Limb (tissue), 2 donors: Measurements from ENCODE around the gene SIGLEC1.
A peak's percentile ranks its signal among the peaks of the same experiment; 100 is the strongest.

ENCODE experiments used
- DNase-seq, 2 donors: peaks; one replicate each; pipeline ENCODE4 v3.0.0-alpha.2; 2016; ENCODE audit errors: extremely low spot score in 2 of 2

Gene SIGLEC1

DNA sequence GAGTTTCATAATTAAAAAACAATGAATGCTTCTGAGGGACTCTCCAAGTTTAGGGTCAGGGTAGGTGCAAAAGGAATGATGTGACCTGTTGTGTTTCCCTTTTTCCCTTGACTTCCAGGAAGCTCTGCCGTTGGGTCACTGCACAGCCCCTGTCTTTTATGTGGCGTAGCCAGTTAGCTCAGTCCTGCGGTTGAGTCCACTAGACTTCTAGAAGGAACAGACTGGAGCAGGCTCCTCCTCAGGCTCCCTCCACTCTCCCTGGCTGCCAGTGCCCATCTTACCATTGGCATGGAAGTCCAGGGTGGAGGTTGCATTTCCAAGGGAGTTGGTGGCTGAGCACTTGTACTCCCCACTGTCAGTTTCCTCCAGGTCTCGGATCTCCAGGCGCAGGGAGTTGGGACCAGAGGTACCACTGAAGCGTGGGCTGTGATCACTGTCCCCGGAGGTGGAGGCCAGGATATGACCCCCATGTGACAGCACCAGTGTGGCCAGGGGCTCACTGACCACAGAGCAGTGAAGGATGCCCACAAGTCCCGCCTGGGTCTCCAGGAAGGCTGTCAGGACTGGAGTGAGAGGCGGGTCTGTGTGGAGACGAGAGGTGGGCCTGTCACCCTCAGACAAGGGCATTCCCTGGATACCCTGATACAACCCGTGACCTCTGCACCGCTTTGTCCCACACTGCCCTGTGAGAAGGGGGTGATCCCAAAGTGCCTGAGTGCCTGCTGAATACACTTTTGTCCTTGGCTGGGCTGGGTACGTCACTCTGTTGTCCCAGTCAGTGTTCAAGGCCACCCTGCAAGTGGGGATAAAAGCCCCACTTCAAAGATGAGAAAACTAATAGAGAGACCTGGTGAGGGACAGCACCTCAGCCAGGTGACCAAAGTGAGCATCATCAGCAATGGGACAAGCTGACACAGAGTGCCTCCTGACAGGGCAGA, 11.1 kb downstream of the SIGLEC1 start:
- DNase-seq, result no peak

DNA sequence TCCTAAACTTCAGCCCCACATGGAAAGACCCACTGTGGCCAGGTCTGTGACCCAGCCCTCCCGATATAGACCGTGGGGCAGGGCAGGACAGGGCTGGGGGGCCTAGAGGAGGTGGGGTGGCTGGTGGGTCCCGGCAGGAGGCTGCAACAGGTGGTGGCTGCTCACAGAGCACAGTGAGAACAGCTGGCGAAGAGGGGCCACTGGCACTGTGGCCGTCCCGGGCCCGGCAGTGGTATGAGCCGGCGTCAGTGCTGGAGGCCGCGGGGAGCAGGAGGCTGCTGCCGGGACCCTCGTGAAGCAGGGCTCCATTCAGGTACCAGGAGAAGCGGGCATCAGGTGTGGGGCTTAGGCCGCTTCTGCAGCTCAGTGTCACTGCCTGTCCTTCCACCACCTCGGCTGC, 13.4 kb downstream of the SIGLEC1 start:
- no peak for DNase-seq

DNA sequence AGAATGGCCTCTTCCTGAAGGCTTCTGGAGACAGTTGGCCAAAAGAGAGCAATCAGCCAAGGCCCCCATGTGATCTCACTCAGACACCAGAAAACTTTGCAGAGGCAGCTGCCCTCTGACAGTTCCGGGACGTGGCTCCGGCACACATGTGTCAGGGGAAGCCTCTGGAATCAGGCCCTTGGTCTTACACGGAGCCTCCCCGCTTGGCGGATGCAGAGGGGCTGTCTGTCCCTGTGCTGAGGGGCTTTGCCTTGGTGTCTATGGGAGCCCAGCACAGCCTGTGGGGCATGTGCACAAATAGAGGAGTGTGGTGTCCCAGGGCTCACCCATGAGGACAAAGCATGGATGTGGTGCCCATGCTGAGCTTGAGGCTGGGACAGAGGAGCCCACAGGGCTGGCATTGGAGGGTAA, 13.8 kb downstream of the SIGLEC1 start:
- DNase-seq, result peak in 1 of 2 donors; percentile 22

DNA sequence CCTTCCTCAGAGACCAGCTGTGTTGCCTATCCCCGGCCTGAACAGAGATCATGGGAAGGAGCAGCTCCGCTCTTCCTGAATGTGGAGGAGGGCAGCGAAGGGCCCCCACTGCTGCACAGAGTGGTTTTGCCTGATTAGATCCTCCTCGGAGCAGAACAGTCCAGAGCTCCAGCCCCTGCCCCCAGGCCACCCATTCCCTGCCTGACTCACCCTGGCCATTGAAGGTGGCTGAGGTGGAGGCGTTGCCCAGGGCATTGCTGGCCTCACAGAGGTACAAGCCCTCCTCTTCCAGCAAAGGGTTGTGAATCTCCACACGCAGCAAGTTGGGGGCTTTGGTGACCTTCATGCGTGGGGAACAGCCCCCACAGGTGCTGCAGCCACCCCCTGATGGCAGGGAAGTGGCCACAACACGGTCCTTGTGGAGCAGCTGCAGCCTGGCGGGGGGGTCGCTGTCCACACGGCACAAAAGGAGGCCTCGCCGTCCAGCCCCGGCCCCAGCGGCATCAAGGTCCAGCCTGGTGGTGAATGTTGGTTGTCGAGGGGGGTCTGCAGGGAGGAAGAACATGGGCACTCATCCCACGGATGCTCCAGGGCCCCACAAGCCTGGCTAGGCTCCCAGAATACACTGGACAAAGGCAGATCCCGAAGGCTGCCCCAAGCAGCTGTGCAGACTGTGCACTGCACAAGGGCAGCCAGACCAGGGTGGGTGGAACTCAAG, 14.7 kb downstream of the SIGLEC1 start:
- peak in 1 of 2 donors; percentile 16 for DNase-seq

DNA sequence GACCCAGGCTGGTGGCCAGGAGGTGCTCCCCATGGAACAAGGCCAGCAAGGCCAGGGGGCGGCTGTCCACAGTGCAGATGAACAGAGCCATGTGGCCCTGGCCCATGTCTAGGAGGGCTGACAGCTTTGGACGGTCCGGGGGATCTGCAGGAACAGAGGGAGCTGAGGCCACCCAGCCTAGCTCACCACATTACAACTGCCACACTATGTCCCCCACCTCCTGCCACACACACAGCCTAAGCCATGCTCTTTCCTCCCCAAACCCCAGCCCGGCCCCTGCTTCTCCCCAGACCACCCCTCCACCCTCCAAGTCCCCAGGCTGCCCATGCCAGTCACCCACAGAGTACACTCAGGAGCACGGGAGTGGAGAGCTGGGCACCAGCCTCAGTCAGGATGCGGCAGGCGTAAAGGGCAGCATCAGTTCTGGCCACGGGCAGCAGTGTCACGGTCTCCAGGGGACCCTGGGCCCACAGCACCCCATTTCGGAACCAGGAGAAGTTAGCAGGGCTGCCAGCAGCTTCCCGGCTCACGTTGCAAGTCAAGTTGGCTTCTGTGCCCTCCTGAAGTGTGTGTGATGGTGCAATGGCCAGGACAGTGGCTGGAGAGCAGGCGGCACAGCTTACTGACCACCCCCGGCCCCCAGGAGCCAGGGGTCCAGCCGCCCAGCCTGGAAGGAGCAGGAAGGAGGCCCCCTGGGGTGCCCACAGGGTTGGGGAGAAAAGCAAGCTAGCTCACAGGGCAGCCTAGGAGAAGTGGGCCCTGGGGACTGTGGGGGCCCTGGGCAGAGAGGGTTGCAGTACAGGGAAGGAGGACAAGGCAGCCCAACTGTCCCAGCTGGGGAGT, 15.4 kb downstream of the SIGLEC1 start:
- DNase-seq, result peak in 1 of 2 donors; percentile 21

DNA sequence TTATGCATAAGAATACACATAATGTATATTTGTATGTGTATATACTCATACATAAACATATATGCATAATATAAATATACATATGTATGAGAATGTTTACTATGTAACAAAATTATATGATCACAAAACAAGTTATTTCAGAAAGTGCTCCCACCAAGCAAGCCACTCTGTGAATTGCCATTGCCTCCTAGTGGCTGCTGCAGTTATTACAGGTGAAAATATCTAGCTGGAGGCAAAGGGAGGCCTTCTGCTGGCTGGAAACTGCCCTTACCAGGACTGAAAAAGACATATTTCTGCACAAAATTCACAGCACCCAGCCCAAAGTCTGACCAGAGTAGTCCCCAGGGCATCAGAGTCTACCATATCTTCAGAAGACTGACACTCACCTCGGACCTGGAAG, 16.2 kb downstream of the SIGLEC1 start:
- no peak for DNase-seq

DNA sequence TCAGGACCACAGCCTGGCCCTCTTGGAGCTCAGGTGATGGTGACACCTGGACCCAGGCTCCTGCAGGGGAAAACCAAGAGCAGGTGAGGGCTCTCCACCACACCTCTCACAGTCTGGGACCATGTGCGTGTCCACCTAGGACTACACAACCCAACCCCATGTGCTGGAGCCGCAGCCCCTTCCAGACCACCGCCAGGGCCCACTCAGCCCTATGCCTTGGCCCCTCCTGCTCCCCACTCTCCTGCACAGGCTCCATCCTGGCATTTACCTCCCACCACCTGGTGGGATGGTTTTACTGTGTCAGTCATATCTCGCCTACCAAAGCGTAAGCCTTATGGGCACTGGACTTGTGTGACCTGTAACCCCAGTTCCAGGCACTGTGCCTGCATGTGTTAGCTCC, 17.5 kb downstream of the SIGLEC1 start:
- no peak for DNase-seq

DNA sequence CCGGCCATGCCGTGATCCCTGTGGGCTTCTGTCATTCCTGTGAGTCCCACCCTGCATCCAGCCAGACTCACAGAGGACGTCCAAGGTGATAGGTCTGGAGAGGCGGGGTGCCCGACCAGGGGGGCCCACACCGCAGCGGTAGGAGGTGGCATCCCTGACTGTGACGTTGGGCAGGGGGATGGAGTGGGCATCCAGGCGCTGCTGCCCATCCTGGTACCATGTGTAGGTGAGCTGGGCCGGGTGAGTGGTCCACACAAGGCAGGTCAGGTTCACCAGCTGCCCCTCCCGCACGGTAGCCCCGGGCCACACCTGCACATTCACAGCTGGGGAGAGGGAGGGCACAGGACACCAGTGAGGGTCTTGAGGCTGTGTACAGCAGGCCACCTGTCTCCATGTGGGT, 19.0 kb downstream of the SIGLEC1 start:
- DNase-seq, result no peak

DNA sequence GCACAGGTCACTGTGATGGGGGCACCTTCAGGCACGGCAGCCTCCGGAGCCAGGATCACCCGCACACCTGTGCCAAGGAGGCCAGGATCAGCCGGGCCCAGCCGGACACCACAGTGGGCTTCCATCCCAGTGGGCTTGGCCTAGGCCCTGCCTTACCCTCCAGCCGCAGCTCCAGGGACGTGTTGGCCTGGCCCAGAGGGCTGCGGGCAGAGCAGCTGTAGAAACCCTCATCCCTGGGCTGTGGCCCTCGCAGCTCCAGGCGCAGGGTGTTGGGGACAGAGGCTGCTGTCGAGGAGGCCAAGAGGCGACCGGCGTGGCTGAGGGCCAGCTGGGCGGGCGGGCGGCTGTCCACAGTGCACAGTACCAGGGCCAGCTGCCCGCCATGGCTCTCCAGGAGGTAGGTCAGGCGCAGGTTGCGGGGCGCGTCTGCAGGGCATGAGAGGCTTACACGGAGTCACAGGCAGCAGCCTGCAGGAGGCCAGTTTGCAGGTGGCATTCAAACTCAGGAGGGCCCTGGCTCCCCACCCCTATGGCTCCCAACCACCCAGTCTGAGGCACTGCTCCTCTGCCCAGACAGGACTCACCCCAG, 19.6 kb downstream of the SIGLEC1 start:
- no peak for DNase-seq

DNA sequence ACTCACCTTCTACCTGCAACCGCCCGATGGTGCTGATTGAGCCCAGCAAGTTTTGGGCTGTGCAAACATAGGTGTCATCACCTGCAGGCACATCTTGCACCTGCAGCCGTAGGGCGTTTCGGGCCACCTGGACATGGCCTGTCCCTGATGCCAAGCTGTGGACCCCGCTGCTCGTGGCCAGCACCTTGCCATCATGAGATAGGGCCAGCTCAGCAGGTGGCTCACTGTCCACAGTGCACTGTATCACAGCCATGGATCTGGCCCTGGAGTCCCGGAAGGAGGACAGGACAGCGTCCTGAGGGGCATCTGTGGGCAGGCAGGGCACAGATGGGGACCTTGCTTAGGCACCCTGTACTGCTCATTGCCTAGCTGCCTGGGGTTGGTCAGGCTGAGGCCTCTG, 20.5 kb downstream of the SIGLEC1 start:
- DNase-seq, result no peak

DNA sequence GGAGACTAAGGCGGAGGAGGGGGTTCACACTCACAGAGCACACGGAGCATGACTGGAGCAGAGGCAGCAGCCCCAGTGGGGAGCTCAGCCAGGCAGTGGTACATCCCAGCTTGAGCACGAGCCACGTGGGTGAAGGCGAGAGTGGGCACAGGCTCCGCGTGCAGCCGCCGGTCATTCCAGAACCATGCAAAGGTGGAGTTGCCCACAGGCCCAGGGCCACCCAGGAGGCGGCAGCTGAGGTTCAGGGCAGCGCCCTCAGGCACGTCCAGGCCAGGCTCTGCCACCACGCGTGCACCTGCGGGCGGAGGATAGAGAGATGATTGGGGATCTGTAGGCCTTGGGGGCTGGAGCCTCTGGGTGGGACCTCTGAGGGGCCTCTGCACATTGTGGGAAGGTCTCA, 21.1 kb downstream of the SIGLEC1 start:
- DNase-seq, result no peak

DNA sequence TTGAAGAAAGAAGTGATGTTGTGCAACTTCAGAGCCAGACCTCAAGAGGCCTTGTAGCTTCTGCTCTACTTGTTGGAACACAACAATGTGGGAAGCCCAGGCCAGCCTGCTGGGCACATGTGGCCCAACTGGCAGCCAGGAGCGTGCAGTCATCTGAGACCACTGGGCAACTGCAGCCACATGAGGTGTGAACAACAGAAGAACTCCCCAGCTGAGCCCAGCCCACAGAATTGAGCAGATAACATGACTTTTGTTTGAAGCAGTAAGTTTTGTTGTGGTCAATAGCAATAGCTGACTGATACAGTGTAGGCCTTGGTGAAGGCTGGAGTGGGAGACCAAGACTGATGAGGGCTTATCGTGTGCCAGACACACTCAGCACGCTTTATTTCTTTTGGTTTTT, 22.0 kb downstream of the SIGLEC1 start:
- no peak for DNase-seq

DNA sequence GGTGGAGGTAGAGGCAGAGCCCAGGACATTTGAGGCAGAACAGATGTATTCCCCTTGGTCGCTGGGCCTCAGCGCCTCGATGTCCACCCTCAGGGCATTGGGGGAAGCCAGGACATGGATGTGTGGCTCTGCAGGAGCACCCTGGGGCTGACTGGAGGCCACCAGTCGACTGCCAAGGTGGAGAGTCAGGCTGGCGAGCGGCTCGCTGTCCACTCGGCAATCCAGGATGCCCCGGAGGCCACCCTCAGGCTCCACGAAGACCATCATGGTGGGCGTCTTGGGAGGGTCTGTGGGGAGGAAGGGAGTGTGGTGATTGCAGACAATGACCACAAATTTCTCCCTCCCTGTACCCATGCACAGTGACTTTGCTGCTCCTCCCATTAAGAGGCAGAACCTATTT, 22.4 kb downstream of the SIGLEC1 start:
- no peak for DNase-seq

DNA sequence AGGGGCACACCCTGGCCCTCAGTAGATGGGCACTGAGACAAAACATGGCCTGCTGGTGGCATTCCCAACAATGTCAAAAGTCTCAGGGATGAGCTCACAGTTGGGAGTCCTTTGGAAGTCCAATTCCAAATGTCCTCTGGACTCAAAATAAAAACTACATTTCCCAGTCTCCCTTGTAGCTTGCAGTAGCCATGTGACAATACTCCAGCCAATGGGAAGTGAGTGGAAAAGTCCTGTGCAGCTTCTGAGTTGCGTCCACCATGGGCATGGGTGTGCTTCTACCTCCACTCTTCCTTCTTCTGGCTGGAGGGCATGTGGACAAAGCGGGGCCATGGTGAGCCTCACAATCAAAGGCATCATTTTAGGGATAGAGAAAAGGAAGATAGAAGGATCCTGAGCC, 24.7 kb downstream of the SIGLEC1 start:
- peak in 1 of 2 donors; percentile 63 for DNase-seq

DNA sequence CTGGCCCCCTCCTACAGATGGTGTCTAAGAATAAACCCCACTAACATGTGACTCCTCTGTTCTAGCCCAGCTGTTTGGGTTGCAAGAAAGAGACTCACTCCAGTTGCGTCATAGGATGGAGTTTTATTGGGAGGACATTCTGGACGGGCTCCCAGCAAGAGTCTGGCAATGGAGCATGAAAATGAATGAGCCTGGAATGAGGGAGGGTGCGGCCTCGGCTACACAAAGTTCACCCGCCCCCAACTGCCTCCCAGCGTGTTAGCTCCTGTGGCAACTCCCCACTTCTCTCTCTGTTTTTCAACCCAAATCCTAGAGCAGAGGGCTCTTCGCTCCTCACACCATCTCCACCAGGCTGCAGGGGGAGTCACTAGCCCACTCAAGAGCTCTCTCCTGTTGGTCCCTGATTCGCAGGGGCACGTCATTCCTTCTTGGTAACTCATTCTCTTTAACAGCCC, 25.5 kb downstream of the SIGLEC1 start:
- DNase-seq, result peak; percentile 82 to 91

DNA sequence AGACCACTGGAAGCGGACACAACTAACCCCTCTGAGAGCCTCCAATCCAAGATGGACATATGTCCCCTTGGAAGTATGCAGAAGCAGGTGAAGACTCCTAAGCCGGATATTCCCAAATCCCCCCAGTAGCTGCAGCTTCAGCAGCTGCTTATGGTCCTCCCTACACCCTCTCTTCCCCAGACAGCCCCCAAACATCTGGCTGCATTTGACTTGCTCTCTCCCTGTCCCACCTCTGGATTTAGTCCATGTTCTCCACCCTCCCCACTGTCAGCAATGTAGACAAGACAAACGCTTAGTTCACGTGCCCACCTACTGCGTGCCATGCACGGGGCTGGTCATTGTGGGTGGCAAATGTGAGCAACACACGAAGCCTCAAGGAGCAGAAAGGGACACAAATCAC, 26.0 kb downstream of the SIGLEC1 start:
- no peak for DNase-seq

DNA sequence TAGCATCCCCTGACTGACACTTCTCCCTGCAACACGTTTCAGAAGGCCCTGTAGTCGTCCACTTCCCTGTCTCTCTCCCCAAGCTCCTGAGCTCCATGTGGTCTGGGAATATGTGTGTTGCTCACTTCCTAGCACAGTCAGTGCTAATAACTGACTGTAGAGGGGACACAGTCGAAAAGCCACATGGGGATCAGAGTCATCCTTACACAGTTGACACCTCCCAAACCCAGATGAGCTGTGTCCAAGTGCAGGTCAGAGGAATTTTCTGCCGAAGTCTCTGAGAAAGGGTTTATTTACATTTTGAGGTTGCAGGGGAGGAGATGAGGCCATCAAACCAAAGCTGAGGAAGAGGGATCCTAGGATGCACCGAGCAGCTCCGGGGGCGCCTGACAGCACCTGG, 27.1 kb downstream of the SIGLEC1 start:
- no peak for DNase-seq

DNA sequence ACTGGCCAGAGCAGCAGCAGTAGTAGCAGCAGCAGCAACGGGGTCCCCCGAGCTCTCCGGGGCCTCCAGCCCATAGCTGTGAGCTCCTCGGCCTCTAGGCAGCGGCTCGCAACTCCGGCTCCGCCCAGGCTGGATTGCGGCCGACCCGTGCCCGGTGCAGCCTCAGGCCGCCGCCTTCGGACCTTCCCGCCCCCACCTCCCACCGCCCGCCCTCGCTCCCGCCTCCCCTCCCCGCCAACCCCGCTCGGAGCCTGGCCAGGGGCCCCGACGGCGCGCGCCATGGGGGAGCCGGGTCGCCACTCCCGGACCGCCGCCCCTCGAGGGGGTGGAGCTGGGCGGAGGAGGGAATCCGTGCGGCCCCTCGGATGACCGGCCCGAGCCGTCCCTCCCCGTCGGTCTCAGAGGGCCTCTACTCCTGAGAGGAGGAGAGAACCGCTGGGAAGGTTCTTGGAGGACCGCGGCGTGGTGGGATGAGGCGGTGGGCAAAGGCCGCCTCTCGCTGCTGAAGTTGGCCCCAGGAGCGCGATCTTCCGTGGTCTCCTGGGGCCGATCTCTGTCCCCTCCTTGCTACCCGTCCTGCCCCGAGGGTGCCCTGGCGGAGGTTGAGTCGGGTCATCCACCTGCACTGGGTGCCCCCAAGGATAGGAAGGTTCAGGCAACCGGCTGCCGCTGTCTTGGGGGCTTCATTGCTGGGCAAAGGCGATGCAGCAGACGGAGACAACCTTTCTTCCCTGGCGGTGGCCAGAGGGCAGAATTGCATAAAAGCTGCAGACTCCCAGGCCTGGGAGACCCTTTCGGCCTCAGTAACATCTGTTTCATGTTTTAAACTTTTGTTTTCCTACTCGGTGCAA, 30.2 kb downstream of the SIGLEC1 start, which contains the start of gene ADAM33:
Gene ADAM33, minus strand, starts transcription at position 80 of the 851 bp plus-strand sequence. Its CDS starts 6 bp downstream, at position 74.
- no peak for DNase-seq

DNA sequence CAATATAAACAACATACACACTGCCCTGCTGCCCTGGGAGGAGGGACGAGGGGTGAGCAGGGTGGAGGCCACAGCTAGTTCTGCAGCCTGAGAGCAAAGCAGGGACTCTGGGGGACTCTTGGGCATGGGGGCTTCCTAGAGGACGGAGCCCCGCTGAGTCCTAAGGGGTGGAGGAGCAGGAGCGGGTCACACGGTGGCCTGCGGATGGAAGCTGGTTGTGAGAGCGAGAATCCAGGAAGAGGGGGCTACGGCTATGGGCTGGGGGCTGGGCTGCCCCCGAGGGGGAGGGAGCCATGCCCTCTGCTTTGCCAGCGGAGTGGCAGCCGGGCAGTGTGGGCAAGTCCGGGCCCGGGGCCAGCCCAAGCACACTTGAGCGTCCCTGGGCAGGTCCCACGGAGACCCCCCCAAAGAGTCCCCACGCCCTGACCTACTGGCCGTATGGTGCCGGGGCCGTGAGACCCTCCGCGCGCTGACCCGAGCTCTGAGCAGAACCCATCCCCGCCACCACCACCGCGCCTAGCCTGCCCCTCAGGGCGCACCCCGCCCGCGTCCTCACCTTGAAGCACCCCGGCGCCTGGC, 31.0 kb downstream of the SIGLEC1 start:
- no peak for DNase-seq
